ENCODE data around the gene DDX59.

Gene DDX59

GRCh38 chr1:200706111-200706814 lies 36.6 kb upstream of the DDX59 start:
- H4K20me1 ChIP-seq (ENCODE audit: insufficient read depth, low read length), result no peaks in the 10 kb centered on the region

GRCh38 chr1:200704986-200705500 lies 35.3 kb upstream of the DDX59 start:
- H3K9me2 ChIP-seq (replicated peaks; ENCODE audit: insufficient read depth, low read length), result no peaks in the 10 kb centered on the region
- no peaks in the 10 kb centered on the region for H3K79me2 ChIP-seq (ENCODE audit: low read length)
- no peaks in the 10 kb centered on the region for H4K20me1 ChIP-seq (ENCODE audit: insufficient read depth, low read length)
- DNase-seq, result no peak
- H3K4me1 ChIP-seq (ENCODE audit: low read length), result peaks cover 20% of the 10 kb centered on the region
- H3K4me2 ChIP-seq (ENCODE audit: low read depth, low read length), result no peak overlapping the region
- peaks cover 2% of the 10 kb centered on the region; the same call in 1 of the 2 replicates for H3F3A ChIP-seq (ENCODE audit: insufficient read depth, low read length)
- H3K27ac ChIP-seq (ENCODE audit: low read length), result no peak overlapping the region
- H3K27me3 ChIP-seq (replicated peaks; ENCODE audit: insufficient read depth, low read length), result no peaks in the 10 kb centered on the region
- no peaks in the 10 kb centered on the region for H3K36me3 ChIP-seq (replicated peaks; ENCODE audit: insufficient read depth, low read length)
- no peaks in the 10 kb centered on the region for H3K9me3 ChIP-seq (replicated peaks; ENCODE audit: insufficient read depth, low read length)
- H3K9ac ChIP-seq (ENCODE audit: low read length), result no peak overlapping the region
- H2AFZ ChIP-seq (ENCODE audit: low read length), result no peak overlapping the region
- TF ChIP-seq CTCF (IDR thresholded peaks at IDR 0.05; ENCODE audit: low read length), result no peak
- TF ChIP-seq EZH2 (optimal IDR thresholded peaks at IDR 0.05; ENCODE audit: low read depth, low read length), result no peak
- TF ChIP-seq EZH2phosphoT487 (IDR thresholded peaks at IDR 0.05; ENCODE audit: low read length), result no peak
- H3K4me3 ChIP-seq (ENCODE audit: low read length), result no peak overlapping the region

More at GRCh38 chr1:200706111-200706814, 36.6 kb upstream of the DDX59 start:
- no peaks in the 10 kb centered on the region for H3K9me2 ChIP-seq (replicated peaks; ENCODE audit: insufficient read depth, low read length)
- peaks cover 21% of the 10 kb centered on the region for H3K4me1 ChIP-seq (ENCODE audit: low read length)
- no peaks in the 10 kb centered on the region for H3F3A ChIP-seq (ENCODE audit: insufficient read depth, low read length)
- H3K9me3 ChIP-seq (replicated peaks; ENCODE audit: insufficient read depth, low read length), result no peaks in the 10 kb centered on the region
- H3K27me3 ChIP-seq (replicated peaks; ENCODE audit: insufficient read depth, low read length), result no peaks in the 10 kb centered on the region
- H3K79me2 ChIP-seq (ENCODE audit: low read length), result no peaks in the 10 kb centered on the region
- H3K36me3 ChIP-seq (replicated peaks; ENCODE audit: insufficient read depth, low read length), result no peaks in the 10 kb centered on the region
- H3K4me3 ChIP-seq (ENCODE audit: low read length), result no peak overlapping the region
- no peak for DNase-seq
- no peak overlapping the region for H3K27ac ChIP-seq (ENCODE audit: low read length)
- no peak overlapping the region for H3K9ac ChIP-seq (ENCODE audit: low read length)
- no peak overlapping the region for H2AFZ ChIP-seq (ENCODE audit: low read length)
- no peak overlapping the region for H3K4me2 ChIP-seq (ENCODE audit: low read depth, low read length)
- no peak for TF ChIP-seq CTCF (IDR thresholded peaks at IDR 0.05; ENCODE audit: low read length)
- TF ChIP-seq EZH2phosphoT487 (IDR thresholded peaks at IDR 0.05; ENCODE audit: low read length), result no peak
- no peak for TF ChIP-seq EZH2 (optimal IDR thresholded peaks at IDR 0.05; ENCODE audit: low read depth, low read length)

- peaks cover 5% of the 10 kb centered on the region for H3K4me1 ChIP-seq (ENCODE audit: low read length)
- peaks cover 8% of the 10 kb centered on the region; the same call in 1 of the 2 replicates for H3F3A ChIP-seq (ENCODE audit: insufficient read depth, low read length)
- peak overlapping the region; percentile 14; the same call in 1 of the 2 replicates for H3K4me2 ChIP-seq (ENCODE audit: low read depth, low read length)
- H3K79me2 ChIP-seq (ENCODE audit: low read length), result no peaks in the 10 kb centered on the region
- no peak overlapping the region for H3K4me3 ChIP-seq (ENCODE audit: low read length)
- H3K27me3 ChIP-seq (replicated peaks; ENCODE audit: insufficient read depth, low read length), result no peaks in the 10 kb centered on the region
- no peak overlapping the region for H3K9ac ChIP-seq (ENCODE audit: low read length)
- H3K27ac ChIP-seq (ENCODE audit: low read length), result peak overlapping the region; percentile 34; the same call in 1 of the 2 replicates
- no peaks in the 10 kb centered on the region for H3K36me3 ChIP-seq (replicated peaks; ENCODE audit: insufficient read depth, low read length)
- H4K20me1 ChIP-seq (ENCODE audit: insufficient read depth, low read length), result no peaks in the 10 kb centered on the region
- no peaks in the 10 kb centered on the region for H3K9me2 ChIP-seq (replicated peaks; ENCODE audit: insufficient read depth, low read length)
- peak; percentile 85 for DNase-seq
- H2AFZ ChIP-seq (ENCODE audit: low read length), result peak overlapping the region; percentile 67
- no peaks in the 10 kb centered on the region for H3K9me3 ChIP-seq (replicated peaks; ENCODE audit: insufficient read depth, low read length)
- TF ChIP-seq CTCF (IDR thresholded peaks at IDR 0.05; ENCODE audit: low read length), result no peak
- TF ChIP-seq EZH2phosphoT487 (IDR thresholded peaks at IDR 0.05; ENCODE audit: low read length), result no peak
- TF ChIP-seq EZH2 (optimal IDR thresholded peaks at IDR 0.05; ENCODE audit: low read depth, low read length), result no peak
Observed at GRCh38 chr1:200699871-200700270, 30.2 kb upstream of the DDX59 start.
